HCT116 (cell line): Measurements from ENCODE around the gene SMIM20.
"Not testable (repeated sequence)": the region's sequence is repeated elsewhere in the genome, so short reads cannot be mapped to it uniquely, and the experiment has no call there.

Source experiments
- POLR2A ChIP-seq: IDR thresholded peaks from 2 replicates; pipeline ENCODE4 v1.7.0; 2011; ENCODE audit warnings: borderline replicate concordance; ENCODE audit not compliant: insufficient read depth, insufficient read length; ENCODE audit errors: extremely low read depth
- ZNF274 ChIP-seq: fragments of 200-500 bp; sonication (Bioruptor generic); IDR thresholded peaks from 2 replicates; pipeline ENCODE4 v1.6.1; 2014; ENCODE audit warnings: mild to moderate bottlenecking, low read depth, low read length, inconsistent platforms
- TF ChIP-seq, protein P1 (sequence below), 3 experiments: fragments of 200-600 bp in 1 of 3; sonication (generic) in 1 of 3; IDR thresholded peaks in 2 of 3; conservative IDR thresholded peaks in 1 of 3; 2 replicates each; pipeline ENCODE4 v1.5.1; 2012 to 2017; ENCODE audit warnings: low read depth in 2 of 3, low read length in 2 of 3, antibody characterized with exemption in 1 of 3, borderline replicate concordance in 1 of 3, control low read depth in 1 of 3, mild to moderate bottlenecking in 1 of 3, mixed read lengths in 1 of 3, mixed run types in 1 of 3, moderate library complexity in 1 of 3; ENCODE audit not compliant: insufficient read depth in 1 of 3

DNA sequence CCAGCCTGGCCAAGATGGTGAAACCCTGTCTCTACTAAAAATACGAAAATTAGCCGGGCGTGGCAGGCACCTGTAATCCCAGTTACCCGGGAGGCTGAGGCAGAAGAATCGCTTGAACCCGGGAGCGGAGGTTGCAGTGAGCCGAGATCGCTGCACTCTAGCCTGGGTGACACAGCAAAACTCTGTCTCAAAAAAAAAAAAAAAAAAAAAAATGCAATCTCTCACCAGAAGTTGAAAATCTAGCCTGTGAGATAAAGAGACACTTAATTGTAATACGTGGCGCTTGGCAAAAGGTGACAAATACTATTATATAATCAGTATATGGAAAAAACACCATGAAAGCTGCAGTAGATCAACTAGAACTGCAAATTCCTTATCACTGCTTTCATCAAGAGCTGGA lies 7.9 kb upstream of the SMIM20 start:
- TF ChIP-seq, protein P1, sequence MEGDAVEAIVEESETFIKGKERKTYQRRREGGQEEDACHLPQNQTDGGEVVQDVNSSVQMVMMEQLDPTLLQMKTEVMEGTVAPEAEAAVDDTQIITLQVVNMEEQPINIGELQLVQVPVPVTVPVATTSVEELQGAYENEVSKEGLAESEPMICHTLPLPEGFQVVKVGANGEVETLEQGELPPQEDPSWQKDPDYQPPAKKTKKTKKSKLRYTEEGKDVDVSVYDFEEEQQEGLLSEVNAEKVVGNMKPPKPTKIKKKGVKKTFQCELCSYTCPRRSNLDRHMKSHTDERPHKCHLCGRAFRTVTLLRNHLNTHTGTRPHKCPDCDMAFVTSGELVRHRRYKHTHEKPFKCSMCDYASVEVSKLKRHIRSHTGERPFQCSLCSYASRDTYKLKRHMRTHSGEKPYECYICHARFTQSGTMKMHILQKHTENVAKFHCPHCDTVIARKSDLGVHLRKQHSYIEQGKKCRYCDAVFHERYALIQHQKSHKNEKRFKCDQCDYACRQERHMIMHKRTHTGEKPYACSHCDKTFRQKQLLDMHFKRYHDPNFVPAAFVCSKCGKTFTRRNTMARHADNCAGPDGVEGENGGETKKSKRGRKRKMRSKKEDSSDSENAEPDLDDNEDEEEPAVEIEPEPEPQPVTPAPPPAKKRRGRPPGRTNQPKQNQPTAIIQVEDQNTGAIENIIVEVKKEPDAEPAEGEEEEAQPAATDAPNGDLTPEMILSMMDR (IDR thresholded peaks at IDR 0.05 in 2 of 3, conservative IDR thresholded peaks at IDR 0.05 in 1 of 3; ENCODE audit: borderline replicate concordance in 1 of 3, insufficient read depth in 1 of 3, low read depth in 2 of 3, low read length in 2 of 3), result not testable (repeated sequence)
- not testable (repeated sequence) for TF ChIP-seq ZNF274, POLR2A
